GM20000 (cell line): Measurements from ENCODE around the gene ADGRD1.

Source experiments
- DNase-seq: peaks from one replicate; pipeline ENCODE4 v3.0.0; 2012; ENCODE audit warnings: low spot score
- CTCF ChIP-seq: IDR thresholded peaks from 2 replicates; pipeline ENCODE4 v1.5.1; 2012; ENCODE audit warnings: mild to moderate bottlenecking, control low read depth; ENCODE audit errors: extremely low read depth, missing control alignments

The ADGRD1 gene

GRCh38 chr12:130938186-130938585, 15.5 kb upstream of the ADGRD1 start:
- no peak for DNase-seq
- no peak for TF ChIP-seq CTCF

GRCh38 chr12:130944878-130945277, 8.8 kb upstream of the ADGRD1 start:
- DNase-seq = no peak
- no peak for TF ChIP-seq CTCF

- no peak for DNase-seq
- TF ChIP-seq CTCF = no peak
Observed at GRCh38 chr12:130945786-130946492, 7.8 kb upstream of the ADGRD1 start.

- no peak for TF ChIP-seq CTCF
- DNase-seq = no peak
Observed at GRCh38 chr12:130947028-130947613, 6.6 kb upstream of the ADGRD1 start.

GRCh38 chr12:130948136-130948535, 5.6 kb upstream of the ADGRD1 start:
- DNase-seq = no peak
- TF ChIP-seq CTCF = no peak

- no peak for DNase-seq
- TF ChIP-seq CTCF = no peak
Observed at GRCh38 chr12:130948751-130949150, 5.0 kb upstream of the ADGRD1 start.

- TF ChIP-seq CTCF = no peak
Observed at GRCh38 chr12:130949806-130950205, 3.9 kb upstream of the ADGRD1 start.

More at GRCh38 chr12:130949806-130950205, 3.9 kb upstream of the ADGRD1 start:
- DNase-seq = no peak
